Fibroblast of lung (primary cell): ENCODE data around the gene CAMK1D.

Source experiments
- EZH2 ChIP-seq: IDR thresholded peaks from 2 replicates; pipeline ENCODE4 v1.5.1; 2012; ENCODE audit warnings: low read length, control low read depth, mild to moderate bottlenecking; ENCODE audit errors: missing control alignments
- TF ChIP-seq, protein P1 (sequence below), 2 donors: IDR thresholded peaks in 1 of 2; conservative IDR thresholded peaks in 1 of 2; 1 replicate in 1 of 2; 2 replicates in 1 of 2; pipeline ENCODE4 v1.5.1; 2011 to 2012; ENCODE audit warnings: low read length in 2 of 2, control low read depth in 1 of 2, inconsistent platforms in 1 of 2, low read depth in 1 of 2, mild to moderate bottlenecking in 1 of 2

DNA sequence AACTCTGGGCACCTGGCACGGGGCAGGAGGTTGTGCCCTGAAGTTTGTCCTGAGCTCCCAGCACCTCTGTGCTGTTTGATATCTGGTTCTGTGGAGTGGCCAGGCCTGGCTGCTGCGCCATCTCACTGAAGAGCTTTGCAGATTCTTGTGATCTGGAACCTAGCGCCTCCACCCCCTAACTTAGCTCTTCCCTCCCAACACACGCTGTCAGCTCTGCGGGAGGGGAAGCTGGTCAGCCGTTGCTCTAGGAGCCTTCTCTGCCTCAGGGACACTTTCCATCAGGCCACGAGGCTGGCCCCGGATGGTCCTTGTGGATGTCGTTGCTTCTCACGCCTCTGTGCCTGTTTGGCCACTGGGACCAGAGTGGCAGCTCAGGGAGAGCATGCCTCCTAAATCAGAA, 438.9 kb downstream of the CAMK1D start:
- TF ChIP-seq, protein P1, sequence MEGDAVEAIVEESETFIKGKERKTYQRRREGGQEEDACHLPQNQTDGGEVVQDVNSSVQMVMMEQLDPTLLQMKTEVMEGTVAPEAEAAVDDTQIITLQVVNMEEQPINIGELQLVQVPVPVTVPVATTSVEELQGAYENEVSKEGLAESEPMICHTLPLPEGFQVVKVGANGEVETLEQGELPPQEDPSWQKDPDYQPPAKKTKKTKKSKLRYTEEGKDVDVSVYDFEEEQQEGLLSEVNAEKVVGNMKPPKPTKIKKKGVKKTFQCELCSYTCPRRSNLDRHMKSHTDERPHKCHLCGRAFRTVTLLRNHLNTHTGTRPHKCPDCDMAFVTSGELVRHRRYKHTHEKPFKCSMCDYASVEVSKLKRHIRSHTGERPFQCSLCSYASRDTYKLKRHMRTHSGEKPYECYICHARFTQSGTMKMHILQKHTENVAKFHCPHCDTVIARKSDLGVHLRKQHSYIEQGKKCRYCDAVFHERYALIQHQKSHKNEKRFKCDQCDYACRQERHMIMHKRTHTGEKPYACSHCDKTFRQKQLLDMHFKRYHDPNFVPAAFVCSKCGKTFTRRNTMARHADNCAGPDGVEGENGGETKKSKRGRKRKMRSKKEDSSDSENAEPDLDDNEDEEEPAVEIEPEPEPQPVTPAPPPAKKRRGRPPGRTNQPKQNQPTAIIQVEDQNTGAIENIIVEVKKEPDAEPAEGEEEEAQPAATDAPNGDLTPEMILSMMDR (conservative IDR thresholded peaks at IDR 0.05 in 1 of 2, IDR thresholded peaks at IDR 0.05 in 1 of 2; ENCODE audit: low read depth in 1 of 2, low read length in 2 of 2) = no peak
- no peak for TF ChIP-seq EZH2
